ENCODE measurements around the gene RRP9. TPM values are rescaled to one million over a fixed set of nuclear protein-coding genes. Genes with fewer than 3 reads are reported as not detected.

RRP9 gene
- total and polyA plus RNA-seq, 4 donors = 6.5 to 11.0 (median 7.8) TPM

DNA sequence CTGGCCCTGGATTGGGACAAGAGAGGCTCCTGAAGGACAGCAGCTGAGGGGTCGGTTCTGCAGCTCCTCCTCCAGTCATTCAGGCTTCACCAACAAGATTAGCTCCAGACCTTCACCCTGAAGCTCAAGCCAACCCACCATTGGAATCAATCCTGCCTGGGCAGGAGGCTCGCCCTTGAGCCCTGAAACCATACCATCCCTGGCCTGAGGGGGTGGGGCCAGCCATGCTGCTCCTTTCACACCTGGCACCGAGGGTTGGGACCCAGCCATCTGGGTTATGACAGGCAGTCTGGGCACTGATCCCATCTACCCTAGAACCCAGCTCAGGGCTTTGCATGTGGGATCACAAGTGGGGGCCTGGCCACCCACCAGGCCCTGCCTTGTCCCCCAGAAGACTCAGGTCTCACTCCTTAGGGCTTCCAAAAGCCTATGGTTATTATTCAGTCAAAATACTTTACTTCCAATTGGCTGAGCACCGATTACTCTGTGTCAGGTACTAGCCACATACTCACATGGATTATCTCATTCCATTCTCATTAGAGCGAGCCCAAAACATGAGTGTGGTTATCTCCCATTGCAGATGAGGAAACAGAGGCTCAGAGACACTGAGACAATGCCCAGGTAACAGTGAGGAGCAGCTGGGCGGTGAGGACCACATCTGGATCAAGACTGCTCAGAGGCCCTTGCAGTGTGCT is 29.0 kb upstream of the RRP9 start:
- H3K27me3 ChIP-seq (ENCODE audit: control insufficient read depth in 4 of 4, insufficient read depth in 4 of 4, low read length in 3 of 4) = no peaks in the 10 kb centered on the region
- WGBS = 46% methylated on average over 6 of the region's 6 CpGs
- peaks cover 16 to 64% (median 57%) of the 10 kb centered on the region in 4 donors for H3K4me1 ChIP-seq (ENCODE audit: control insufficient read depth in 4 of 4, insufficient read depth in 4 of 4, low read length in 3 of 4)
- H3K27ac ChIP-seq (ENCODE audit: low read depth in 1 of 2, low read length in 2 of 2) = peak overlapping the region in 1 of 2 donors; percentile 29
- no peak overlapping the region for H3K4me3 ChIP-seq (ENCODE audit: low read depth in 1 of 3, low read length in 3 of 3)
- DNase-seq (ENCODE audit: low spot score) = no peak
- no peak overlapping the region for H3K9ac ChIP-seq (ENCODE audit: low read depth in 1 of 2, low read length in 2 of 2)
- H3K36me3 ChIP-seq (ENCODE audit: control insufficient read depth in 4 of 4, insufficient read depth in 3 of 4, low read depth in 1 of 4, low read length in 3 of 4) = no peaks in the 10 kb centered on the region
- TF ChIP-seq FOXA1 (IDR thresholded peaks at IDR 0.05) (no peak), RXRA (IDR thresholded peaks at IDR 0.05) (no peak), HNF4G (IDR thresholded peaks at IDR 0.05) (no peak), NR2F2 (IDR thresholded peaks at IDR 0.05) (no peak), HNF4A (conservative IDR thresholded peaks at IDR 0.05) (peak in 1 of 2 donors; percentile 29), JUND (IDR thresholded peaks at IDR 0.05) (no peak), EGR1 (IDR thresholded peaks at IDR 0.05; ENCODE audit: low read depth in 2 of 2) (no peak), YY1 (IDR thresholded peaks at IDR 0.05) (no peak), RAD21 (IDR thresholded peaks at IDR 0.05) (no peak)
- TF ChIP-seq, protein P1, sequence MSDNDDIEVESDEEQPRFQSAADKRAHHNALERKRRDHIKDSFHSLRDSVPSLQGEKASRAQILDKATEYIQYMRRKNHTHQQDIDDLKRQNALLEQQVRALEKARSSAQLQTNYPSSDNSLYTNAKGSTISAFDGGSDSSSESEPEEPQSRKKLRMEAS (IDR thresholded peaks at IDR 0.05) = no peak
- TF ChIP-seq, protein P2, sequence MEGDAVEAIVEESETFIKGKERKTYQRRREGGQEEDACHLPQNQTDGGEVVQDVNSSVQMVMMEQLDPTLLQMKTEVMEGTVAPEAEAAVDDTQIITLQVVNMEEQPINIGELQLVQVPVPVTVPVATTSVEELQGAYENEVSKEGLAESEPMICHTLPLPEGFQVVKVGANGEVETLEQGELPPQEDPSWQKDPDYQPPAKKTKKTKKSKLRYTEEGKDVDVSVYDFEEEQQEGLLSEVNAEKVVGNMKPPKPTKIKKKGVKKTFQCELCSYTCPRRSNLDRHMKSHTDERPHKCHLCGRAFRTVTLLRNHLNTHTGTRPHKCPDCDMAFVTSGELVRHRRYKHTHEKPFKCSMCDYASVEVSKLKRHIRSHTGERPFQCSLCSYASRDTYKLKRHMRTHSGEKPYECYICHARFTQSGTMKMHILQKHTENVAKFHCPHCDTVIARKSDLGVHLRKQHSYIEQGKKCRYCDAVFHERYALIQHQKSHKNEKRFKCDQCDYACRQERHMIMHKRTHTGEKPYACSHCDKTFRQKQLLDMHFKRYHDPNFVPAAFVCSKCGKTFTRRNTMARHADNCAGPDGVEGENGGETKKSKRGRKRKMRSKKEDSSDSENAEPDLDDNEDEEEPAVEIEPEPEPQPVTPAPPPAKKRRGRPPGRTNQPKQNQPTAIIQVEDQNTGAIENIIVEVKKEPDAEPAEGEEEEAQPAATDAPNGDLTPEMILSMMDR (IDR thresholded peaks at IDR 0.05; ENCODE audit: low read depth, low read length, missing input control) = peak; percentile 5
- TF ChIP-seq, protein P3, sequence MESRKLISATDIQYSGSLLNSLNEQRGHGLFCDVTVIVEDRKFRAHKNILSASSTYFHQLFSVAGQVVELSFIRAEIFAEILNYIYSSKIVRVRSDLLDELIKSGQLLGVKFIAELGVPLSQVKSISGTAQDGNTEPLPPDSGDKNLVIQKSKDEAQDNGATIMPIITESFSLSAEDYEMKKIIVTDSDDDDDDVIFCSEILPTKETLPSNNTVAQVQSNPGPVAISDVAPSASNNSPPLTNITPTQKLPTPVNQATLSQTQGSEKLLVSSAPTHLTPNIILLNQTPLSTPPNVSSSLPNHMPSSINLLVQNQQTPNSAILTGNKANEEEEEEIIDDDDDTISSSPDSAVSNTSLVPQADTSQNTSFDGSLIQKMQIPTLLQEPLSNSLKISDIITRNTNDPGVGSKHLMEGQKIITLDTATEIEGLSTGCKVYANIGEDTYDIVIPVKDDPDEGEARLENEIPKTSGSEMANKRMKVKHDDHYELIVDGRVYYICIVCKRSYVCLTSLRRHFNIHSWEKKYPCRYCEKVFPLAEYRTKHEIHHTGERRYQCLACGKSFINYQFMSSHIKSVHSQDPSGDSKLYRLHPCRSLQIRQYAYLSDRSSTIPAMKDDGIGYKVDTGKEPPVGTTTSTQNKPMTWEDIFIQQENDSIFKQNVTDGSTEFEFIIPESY (IDR thresholded peaks at IDR 0.05) = no peak
- H3K9me3 ChIP-seq (ENCODE audit: control insufficient read depth in 4 of 4, low read length in 3 of 4) = no peaks in the 10 kb centered on the region

DNA sequence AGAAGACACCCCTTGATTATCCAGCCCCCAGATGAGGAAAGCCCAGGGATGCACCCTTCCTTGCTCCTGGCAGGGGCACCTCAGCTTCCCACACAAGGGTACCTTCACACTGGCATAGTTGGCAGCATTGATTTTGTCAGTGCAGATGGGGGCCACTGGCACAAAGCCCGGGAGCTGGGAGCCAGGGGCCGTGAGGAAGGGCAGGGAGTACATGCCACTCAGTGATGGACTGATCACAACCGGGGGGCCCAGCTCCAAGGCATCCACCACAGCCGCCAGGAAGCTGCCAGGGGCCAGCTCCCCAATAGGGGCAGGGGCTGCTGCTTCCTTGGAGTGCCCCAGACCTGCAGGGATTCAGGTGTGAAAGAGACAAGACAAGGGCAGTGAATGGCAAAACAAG is 28.1 kb upstream of the RRP9 start:
- WGBS = 75% methylated on average over 4 of the region's 4 CpGs
- H3K36me3 ChIP-seq (ENCODE audit: control insufficient read depth in 4 of 4, insufficient read depth in 3 of 4, low read depth in 1 of 4, low read length in 3 of 4) = no peaks in the 10 kb centered on the region
- no peaks in the 10 kb centered on the region for H3K27me3 ChIP-seq (ENCODE audit: control insufficient read depth in 4 of 4, insufficient read depth in 4 of 4, low read length in 3 of 4)
- no peak overlapping the region for H3K9ac ChIP-seq (ENCODE audit: low read depth in 1 of 2, low read length in 2 of 2)
- H3K9me3 ChIP-seq (ENCODE audit: control insufficient read depth in 4 of 4, low read length in 3 of 4) = no peaks in the 10 kb centered on the region
- no peak overlapping the region for H3K27ac ChIP-seq (ENCODE audit: low read depth in 1 of 2, low read length in 2 of 2)
- TF ChIP-seq, protein P2 (IDR thresholded peaks at IDR 0.05; ENCODE audit: low read depth, low read length, missing input control) = no peak
- TF ChIP-seq FOXA2 (IDR thresholded peaks at IDR 0.05) (no peak), TAF1 (conservative IDR thresholded peaks at IDR 0.05) (no peak), EGR1 (IDR thresholded peaks at IDR 0.05; ENCODE audit: low read depth in 2 of 2) (no peak), RXRA (IDR thresholded peaks at IDR 0.05) (no peak), RAD21 (IDR thresholded peaks at IDR 0.05) (no peak)
- TF ChIP-seq, protein P4, sequence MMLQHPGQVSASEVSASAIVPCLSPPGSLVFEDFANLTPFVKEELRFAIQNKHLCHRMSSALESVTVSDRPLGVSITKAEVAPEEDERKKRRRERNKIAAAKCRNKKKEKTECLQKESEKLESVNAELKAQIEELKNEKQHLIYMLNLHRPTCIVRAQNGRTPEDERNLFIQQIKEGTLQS (IDR thresholded peaks at IDR 0.05) = no peak
- TF ChIP-seq, protein P1 (IDR thresholded peaks at IDR 0.05) = no peak
- TF ChIP-seq, protein P3 (IDR thresholded peaks at IDR 0.05) = no peak
- no peak for DNase-seq (ENCODE audit: low spot score)
- peaks cover 14 to 57% (median 51%) of the 10 kb centered on the region in 4 donors for H3K4me1 ChIP-seq (ENCODE audit: control insufficient read depth in 4 of 4, insufficient read depth in 4 of 4, low read length in 3 of 4)
- no peak overlapping the region for H3K4me3 ChIP-seq (ENCODE audit: low read depth in 1 of 3, low read length in 3 of 3)
